Calu3 (cell line): Measurements from ENCODE around the gene TEDC1. TPM values are rescaled to one million over a fixed set of nuclear protein-coding genes. Genes with fewer than 3 reads are reported as not detected.
"Not testable (repeated sequence)": the region's sequence is repeated elsewhere in the genome, so short reads cannot be mapped to it uniquely, and the experiment has no call there.

Experiments
- BruUV-seq: library from RNA; stranded (reverse); fragments of 400-500 nt; replicated peaks from 2 replicates; lab custom pipeline; 2021; lab: Mats Ljungman, UMichigan
- CTCF ChIA-PET: fragments of 300-600 bp; sonication (Branson Sonifier 250); formaldehyde crosslinking; loops from one replicate; lab custom pipeline; 2022; ENCODE audit warnings: antibody characterized with exemption; lab: Charles Lee
- DNase-seq: peaks from one replicate; pipeline ENCODE4 v3.0.0; 2022
- H3K27ac Mint-ChIP-seq: one replicate; pipeline ENCODE4 v1.8.0; 2022; ENCODE audit warnings: mixed read lengths; ENCODE audit not compliant: unreplicated experiment
- H3K27me3 Mint-ChIP-seq: one replicate; pipeline ENCODE4 v1.8.0; 2022; ENCODE audit warnings: mixed read lengths; ENCODE audit not compliant: unreplicated experiment
- H3K36me3 Mint-ChIP-seq: one replicate; pipeline ENCODE4 v1.8.0; 2022; ENCODE audit warnings: mild to moderate bottlenecking, moderate library complexity, mixed read lengths; ENCODE audit not compliant: insufficient read depth, unreplicated experiment
- H3K4me1 Mint-ChIP-seq: one replicate; pipeline ENCODE4 v1.8.0; 2022; ENCODE audit warnings: mild to moderate bottlenecking, low read depth, mixed read lengths; ENCODE audit not compliant: unreplicated experiment
- H3K4me3 Mint-ChIP-seq: one replicate; pipeline ENCODE4 v1.8.0; 2022; ENCODE audit warnings: mild to moderate bottlenecking, low read depth, moderate library complexity, mixed read lengths; ENCODE audit not compliant: unreplicated experiment
- H3K9me3 Mint-ChIP-seq: one replicate; pipeline ENCODE4 v1.8.0; 2022; ENCODE audit warnings: low read depth, mixed read lengths; ENCODE audit not compliant: unreplicated experiment
- intact Hi-C: fragments of 100-400 bp; cut with micrococcal nuclease; formaldehyde crosslinking; loops from one replicate; pipeline ENCODE4 v1.10.0; 2022; ENCODE audit not compliant: unreplicated experiment
- total RNA-seq: library from RNA; stranded (reverse); gene quantifications from 2 replicates; pipeline ENCODE4 v1.2.3, GENCODE V29; 2022
- TF ChIP-seq, protein P1 (sequence below): fragments of 200-600 bp; IDR thresholded peaks from one replicate; pipeline ENCODE4 v1.8.0; 2022; ENCODE audit warnings: antibody characterized with exemption; ENCODE audit not compliant: unreplicated experiment

Gene TEDC1
- total RNA-seq, 1 experiment from 2014 or later = 33.7 TPM

DNA sequence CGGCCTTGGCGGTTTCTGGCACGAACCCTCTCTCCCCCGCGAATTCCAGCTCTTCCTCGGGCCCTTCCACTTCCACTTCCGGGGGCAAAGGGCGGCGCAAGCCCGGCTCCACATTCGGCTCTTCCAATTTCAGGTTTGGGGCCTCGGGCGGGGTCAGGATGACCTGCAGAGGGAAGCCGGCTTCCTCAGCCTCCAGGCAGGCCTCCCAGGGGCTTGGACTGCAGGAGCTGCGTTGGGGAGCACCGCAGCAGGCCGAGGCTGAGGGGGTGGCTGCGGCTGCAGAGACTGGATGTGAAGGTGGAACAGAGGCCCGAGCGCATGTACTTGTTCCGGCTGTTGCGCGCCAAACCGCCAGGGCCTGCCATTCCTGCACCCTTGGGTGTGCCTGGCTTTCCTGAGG, 56.0 kb downstream of the TEDC1 start:
- BruUV-seq, H3K36me3 Mint-ChIP-seq, DNase-seq, CTCF ChIA-PET, H3K9me3 Mint-ChIP-seq, H3K4me1 Mint-ChIP-seq, intact Hi-C loops, H3K27ac Mint-ChIP-seq, H3K4me3 Mint-ChIP-seq: not testable (repeated sequence)
- peaks cover 58% of the 10 kb centered on the region for H3K27me3 Mint-ChIP-seq

DNA sequence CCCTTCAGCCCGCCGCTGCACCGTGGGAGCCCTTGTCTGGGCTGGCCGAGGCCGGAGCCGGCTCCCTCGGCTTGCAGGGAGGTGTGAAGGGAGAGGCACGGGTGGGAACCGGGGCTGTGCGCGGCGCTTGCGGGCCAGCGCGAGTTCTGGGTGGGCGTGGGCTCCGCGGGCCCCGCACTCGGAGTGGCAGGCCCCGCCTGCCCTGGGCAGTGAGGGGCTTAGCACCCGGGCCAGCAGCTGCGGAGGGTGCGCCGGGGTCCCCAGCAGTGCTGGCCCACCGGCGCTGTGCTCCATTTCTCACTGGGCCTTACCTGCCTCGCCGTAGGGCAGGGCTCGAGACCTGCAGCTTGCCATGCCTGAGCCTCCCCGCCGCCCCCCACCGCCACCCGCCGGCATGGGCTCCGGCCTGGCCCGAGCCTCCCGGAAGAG, 56.7 kb downstream of the TEDC1 start:
- CTCF ChIA-PET = no interaction called here
- peaks cover under 1% of the 10 kb centered on the region for H3K9me3 Mint-ChIP-seq
- H3K4me1 Mint-ChIP-seq = no peaks in the 10 kb centered on the region
- DNase-seq = no peak
- BruUV-seq = no TSS peak
- H3K27ac Mint-ChIP-seq = no peak overlapping the region
- TF ChIP-seq, protein P1, sequence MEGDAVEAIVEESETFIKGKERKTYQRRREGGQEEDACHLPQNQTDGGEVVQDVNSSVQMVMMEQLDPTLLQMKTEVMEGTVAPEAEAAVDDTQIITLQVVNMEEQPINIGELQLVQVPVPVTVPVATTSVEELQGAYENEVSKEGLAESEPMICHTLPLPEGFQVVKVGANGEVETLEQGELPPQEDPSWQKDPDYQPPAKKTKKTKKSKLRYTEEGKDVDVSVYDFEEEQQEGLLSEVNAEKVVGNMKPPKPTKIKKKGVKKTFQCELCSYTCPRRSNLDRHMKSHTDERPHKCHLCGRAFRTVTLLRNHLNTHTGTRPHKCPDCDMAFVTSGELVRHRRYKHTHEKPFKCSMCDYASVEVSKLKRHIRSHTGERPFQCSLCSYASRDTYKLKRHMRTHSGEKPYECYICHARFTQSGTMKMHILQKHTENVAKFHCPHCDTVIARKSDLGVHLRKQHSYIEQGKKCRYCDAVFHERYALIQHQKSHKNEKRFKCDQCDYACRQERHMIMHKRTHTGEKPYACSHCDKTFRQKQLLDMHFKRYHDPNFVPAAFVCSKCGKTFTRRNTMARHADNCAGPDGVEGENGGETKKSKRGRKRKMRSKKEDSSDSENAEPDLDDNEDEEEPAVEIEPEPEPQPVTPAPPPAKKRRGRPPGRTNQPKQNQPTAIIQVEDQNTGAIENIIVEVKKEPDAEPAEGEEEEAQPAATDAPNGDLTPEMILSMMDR = no peak
- no peak overlapping the region for H3K4me3 Mint-ChIP-seq
- H3K36me3 Mint-ChIP-seq = no peaks in the 10 kb centered on the region
- intact Hi-C loops = no loop called here
- peaks cover 58% of the 10 kb centered on the region for H3K27me3 Mint-ChIP-seq

Other genes starting within 250 kb of the TEDC1 start
- gene BTBD6, start 242.7 kb upstream of the TEDC1 start, total RNA-seq = 29.7 and 30.1 TPM in 2 replicates
- 38.4 and 43.7 TPM in 2 replicates for gene BRF1, start 190.2 kb upstream of the TEDC1 start, total RNA-seq
- gene PACS2, start 176.5 kb upstream of the TEDC1 start, total RNA-seq = 71.8 and 77.3 TPM in 2 replicates
- 1.6 and 2.8 TPM in 2 replicates for gene TEX22, start 92.7 kb upstream of the TEDC1 start, total RNA-seq
- gene MTA1, start 71.4 kb upstream of the TEDC1 start, total RNA-seq = 161 and 168 TPM in 2 replicates
- 70.1 and 71.8 TPM in 2 replicates for gene CRIP2, start 16.4 kb upstream of the TEDC1 start, total RNA-seq
- 7.1 and 13.2 TPM in 2 replicates for gene CRIP1, start 4.4 kb upstream of the TEDC1 start, total RNA-seq
- 0.38 and 0.42 TPM in 2 replicates for gene TMEM121, start 35.3 kb downstream of the TEDC1 start, total RNA-seq